Chondrocyte (in vitro differentiated cells): Measurements from ENCODE around the gene DGKH. TPM values are rescaled to one million over a fixed set of nuclear protein-coding genes. Genes with fewer than 3 reads are reported as not detected.

Experiments
- DNase-seq: peaks from one replicate; pipeline ENCODE4 v3.0.0; 2021; ENCODE audit warnings: mixed read lengths, low spot score
- H3K27ac Mint-ChIP-seq: one replicate; pipeline ENCODE4 v1.8.0; 2021; ENCODE audit warnings: mild to moderate bottlenecking, moderate library complexity, mixed read lengths; ENCODE audit not compliant: unreplicated experiment
- H3K27me3 Mint-ChIP-seq: 2 replicates; pipeline ENCODE4 v1.8.0; 2021; ENCODE audit warnings: low read depth, mixed read lengths
- H3K36me3 Mint-ChIP-seq: 2 replicates; pipeline ENCODE4 v1.8.0; 2021; ENCODE audit warnings: low read depth, mixed read lengths
- H3K4me1 Mint-ChIP-seq: 2 replicates; pipeline ENCODE4 v1.8.0; 2021; ENCODE audit warnings: low read depth, mild to moderate bottlenecking, mixed read lengths
- H3K4me3 Mint-ChIP-seq: one replicate; pipeline ENCODE4 v1.8.0; 2021; ENCODE audit warnings: mild to moderate bottlenecking, moderate library complexity, mixed read lengths; ENCODE audit not compliant: unreplicated experiment
- H3K9me3 Mint-ChIP-seq: 2 replicates; pipeline ENCODE4 v1.8.0; 2021; ENCODE audit warnings: low read depth, mixed read lengths
- long read RNA-seq: library from polyadenylated mRNA; stranded (forward); transcript quantifications from one replicate; pipeline ENCODE4 v2.0.0, GENCODE V29; 2021
- total RNA-seq: library from RNA; stranded (reverse); gene quantifications from 3 replicates; pipeline ENCODE4 v1.2.1, GENCODE V29; 2021
- TF ChIP-seq, protein P1 (sequence below): fragments of 200-600 bp; sonication (generic); IDR thresholded peaks from 2 replicates; pipeline ENCODE4 v1.5.0; 2021; ENCODE audit warnings: antibody characterized with exemption, mild to moderate bottlenecking, moderate library complexity

DGKH gene, protein sequence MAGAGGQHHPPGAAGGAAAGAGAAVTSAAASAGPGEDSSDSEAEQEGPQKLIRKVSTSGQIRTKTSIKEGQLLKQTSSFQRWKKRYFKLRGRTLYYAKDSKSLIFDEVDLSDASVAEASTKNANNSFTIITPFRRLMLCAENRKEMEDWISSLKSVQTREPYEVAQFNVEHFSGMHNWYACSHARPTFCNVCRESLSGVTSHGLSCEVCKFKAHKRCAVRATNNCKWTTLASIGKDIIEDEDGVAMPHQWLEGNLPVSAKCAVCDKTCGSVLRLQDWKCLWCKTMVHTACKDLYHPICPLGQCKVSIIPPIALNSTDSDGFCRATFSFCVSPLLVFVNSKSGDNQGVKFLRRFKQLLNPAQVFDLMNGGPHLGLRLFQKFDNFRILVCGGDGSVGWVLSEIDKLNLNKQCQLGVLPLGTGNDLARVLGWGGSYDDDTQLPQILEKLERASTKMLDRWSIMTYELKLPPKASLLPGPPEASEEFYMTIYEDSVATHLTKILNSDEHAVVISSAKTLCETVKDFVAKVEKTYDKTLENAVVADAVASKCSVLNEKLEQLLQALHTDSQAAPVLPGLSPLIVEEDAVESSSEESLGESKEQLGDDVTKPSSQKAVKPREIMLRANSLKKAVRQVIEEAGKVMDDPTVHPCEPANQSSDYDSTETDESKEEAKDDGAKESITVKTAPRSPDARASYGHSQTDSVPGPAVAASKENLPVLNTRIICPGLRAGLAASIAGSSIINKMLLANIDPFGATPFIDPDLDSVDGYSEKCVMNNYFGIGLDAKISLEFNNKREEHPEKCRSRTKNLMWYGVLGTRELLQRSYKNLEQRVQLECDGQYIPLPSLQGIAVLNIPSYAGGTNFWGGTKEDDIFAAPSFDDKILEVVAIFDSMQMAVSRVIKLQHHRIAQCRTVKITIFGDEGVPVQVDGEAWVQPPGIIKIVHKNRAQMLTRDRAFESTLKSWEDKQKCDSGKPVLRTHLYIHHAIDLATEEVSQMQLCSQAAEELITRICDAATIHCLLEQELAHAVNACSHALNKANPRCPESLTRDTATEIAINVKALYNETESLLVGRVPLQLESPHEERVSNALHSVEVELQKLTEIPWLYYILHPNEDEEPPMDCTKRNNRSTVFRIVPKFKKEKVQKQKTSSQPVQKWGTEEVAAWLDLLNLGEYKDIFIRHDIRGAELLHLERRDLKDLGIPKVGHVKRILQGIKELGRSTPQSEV
- 10.9 to 14.7 TPM (median 14.0 TPM) in 3 replicates for total RNA-seq
- long read RNA-seq, partial matches to known transcripts = 0 of 3 reads
- long read RNA-seq, other reads (novel, unspliced or antisense) = 3 of 3 reads

DNA sequence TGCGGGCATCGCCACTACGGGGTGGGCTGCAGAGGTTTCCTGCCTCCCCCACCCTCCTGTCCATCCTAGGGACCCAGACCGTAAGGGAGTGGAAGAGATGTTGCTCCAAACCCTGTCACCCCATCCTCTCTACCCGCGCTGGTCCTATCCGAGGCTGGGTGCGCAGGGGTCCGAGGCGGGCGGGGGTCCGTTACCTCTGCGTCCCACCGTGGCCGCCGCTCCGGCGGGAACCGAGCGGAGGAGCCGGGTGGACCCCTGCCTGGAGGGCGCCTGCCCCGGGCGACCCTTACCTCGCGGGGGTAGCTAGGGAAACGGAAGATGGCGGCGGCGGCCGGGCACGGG, at the start of gene DGKH:
Gene DGKH, plus strand, starts transcription at position 307 of the 342 bp plus-strand sequence. CDS start 126 bp downstream, outside the sequence.
- no peaks in the 10 kb centered on the region for H3K36me3 Mint-ChIP-seq
- peak within 1 kb of the TSS; percentile 88 for H3K27ac Mint-ChIP-seq
- H3K9me3 Mint-ChIP-seq = no peaks in the 10 kb centered on the region
- TF ChIP-seq, protein P1, sequence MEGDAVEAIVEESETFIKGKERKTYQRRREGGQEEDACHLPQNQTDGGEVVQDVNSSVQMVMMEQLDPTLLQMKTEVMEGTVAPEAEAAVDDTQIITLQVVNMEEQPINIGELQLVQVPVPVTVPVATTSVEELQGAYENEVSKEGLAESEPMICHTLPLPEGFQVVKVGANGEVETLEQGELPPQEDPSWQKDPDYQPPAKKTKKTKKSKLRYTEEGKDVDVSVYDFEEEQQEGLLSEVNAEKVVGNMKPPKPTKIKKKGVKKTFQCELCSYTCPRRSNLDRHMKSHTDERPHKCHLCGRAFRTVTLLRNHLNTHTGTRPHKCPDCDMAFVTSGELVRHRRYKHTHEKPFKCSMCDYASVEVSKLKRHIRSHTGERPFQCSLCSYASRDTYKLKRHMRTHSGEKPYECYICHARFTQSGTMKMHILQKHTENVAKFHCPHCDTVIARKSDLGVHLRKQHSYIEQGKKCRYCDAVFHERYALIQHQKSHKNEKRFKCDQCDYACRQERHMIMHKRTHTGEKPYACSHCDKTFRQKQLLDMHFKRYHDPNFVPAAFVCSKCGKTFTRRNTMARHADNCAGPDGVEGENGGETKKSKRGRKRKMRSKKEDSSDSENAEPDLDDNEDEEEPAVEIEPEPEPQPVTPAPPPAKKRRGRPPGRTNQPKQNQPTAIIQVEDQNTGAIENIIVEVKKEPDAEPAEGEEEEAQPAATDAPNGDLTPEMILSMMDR = no peak
- H3K4me3 Mint-ChIP-seq = peak within 1 kb of the TSS; percentile 84
- no peak for DNase-seq
- no peaks in the 10 kb centered on the region for H3K27me3 Mint-ChIP-seq
- peaks cover 25% of the 10 kb centered on the region for H3K4me1 Mint-ChIP-seq

DNA sequence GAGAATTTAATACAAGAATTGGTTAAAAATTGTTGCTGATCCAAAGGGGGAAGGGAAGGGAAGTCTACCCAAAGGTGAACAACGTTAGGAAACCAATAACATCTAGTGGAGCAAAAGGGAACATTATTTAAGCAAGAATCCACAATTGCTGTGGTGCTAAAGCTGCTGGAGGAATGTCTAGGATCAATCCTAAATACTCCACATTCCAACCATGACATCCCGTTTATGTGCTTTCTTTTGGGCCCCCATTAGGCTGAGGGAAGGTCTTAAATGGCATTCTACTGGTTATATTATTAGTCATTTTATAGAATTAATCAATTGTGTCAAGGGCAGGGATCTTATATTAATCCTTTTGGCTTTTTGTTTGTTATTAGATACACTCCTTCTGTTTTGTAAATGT, 47.6 kb upstream of the DGKH start:
- H3K4me3 Mint-ChIP-seq = no peak overlapping the region
- H3K4me1 Mint-ChIP-seq = peaks cover 8% of the 10 kb centered on the region
- TF ChIP-seq, protein P1 = no peak
- H3K9me3 Mint-ChIP-seq = no peaks in the 10 kb centered on the region
- DNase-seq = no peak
- no peaks in the 10 kb centered on the region for H3K36me3 Mint-ChIP-seq
- no peaks in the 10 kb centered on the region for H3K27me3 Mint-ChIP-seq
- H3K27ac Mint-ChIP-seq = no peak overlapping the region

DNA sequence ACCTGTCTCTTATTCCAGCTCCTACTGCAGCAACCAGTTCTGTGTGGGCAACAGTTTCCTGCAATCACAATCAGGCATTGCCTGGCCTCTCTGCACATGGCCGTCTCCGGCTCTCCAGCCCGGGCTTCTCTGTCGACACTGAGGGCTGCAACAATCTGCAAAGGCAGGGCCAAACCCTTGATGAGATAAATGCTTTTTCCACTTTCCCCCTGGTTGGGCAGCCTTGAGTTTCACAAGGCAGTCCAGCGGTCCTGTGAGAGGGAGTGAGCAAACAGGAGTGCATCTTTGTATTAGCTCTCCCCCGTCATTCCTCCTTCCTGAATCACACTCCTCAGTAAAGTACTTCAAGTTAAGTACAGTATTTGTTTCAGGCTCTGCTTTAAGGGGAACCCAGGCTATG, 46.9 kb upstream of the DGKH start:
- Mint-ChIP-seq H3K27ac (no peak overlapping the region), H3K36me3 (no peaks in the 10 kb centered on the region)
- no peak for DNase-seq

DNA sequence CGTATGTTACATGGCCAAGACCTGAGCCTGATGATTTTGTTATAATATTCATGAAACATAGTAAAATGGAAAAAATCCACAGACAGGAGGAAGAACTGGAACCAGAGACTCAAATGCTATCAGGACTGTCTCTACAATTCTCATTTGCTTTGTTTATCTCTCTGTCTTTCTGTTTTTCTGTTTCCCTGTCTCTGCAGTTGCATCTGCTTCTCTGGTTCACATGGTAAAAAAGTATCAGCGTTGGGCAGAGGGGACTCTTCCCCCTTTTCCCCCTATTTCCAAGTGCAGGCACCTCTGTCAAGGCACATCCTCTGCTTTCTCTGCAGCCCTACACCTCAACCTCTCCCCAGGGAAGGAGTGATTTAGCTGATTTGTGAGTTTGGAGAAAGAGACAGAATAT, 46.4 kb upstream of the DGKH start:
- no peak for DNase-seq
- H3K27ac Mint-ChIP-seq = no peak overlapping the region
- no peaks in the 10 kb centered on the region for H3K36me3 Mint-ChIP-seq
- peaks cover 6% of the 10 kb centered on the region for H3K4me1 Mint-ChIP-seq
- H3K9me3 Mint-ChIP-seq = no peaks in the 10 kb centered on the region
- TF ChIP-seq, protein P1 = no peak
- no peaks in the 10 kb centered on the region for H3K27me3 Mint-ChIP-seq
- H3K4me3 Mint-ChIP-seq = no peak overlapping the region

More for the DNA sequence above, 46.9 kb upstream of the DGKH start:
- Mint-ChIP-seq H3K4me1 (peaks cover 6% of the 10 kb centered on the region), H3K9me3 (no peaks in the 10 kb centered on the region), H3K27me3 (no peaks in the 10 kb centered on the region), H3K4me3 (no peak overlapping the region)
- TF ChIP-seq, protein P1 = no peak
